Cardiac muscle cell (in vitro differentiated cells and primary cell): ENCODE results near the gene NDUFAB1. TPM values are rescaled to one million over a fixed set of nuclear protein-coding genes. Genes with fewer than 3 reads are reported as not detected.

ENCODE experiments used
- DNase-seq, 2 donors: peaks; one replicate each; pipeline versions ENCODE4 v3.0.0 to v3.0.0-alpha.2; 2010 to 2017; ENCODE audit warnings: low read depth in 1 of 2, low spot score in 1 of 2
- H3K27ac ChIP-seq: fragments of 200-600 bp; sonication (generic); 2 replicates; pipeline ENCODE4 v1.5.1; 2016
- H3K27me3 ChIP-seq: fragments of 200-600 bp; sonication (generic); 2 replicates; pipeline ENCODE4 v1.6.0; 2016; ENCODE audit warnings: control low read depth
- H3K36me3 ChIP-seq: fragments of 200-600 bp; sonication (generic); 2 replicates; pipeline ENCODE4 v1.5.1; 2016; ENCODE audit warnings: control low read depth
- H3K4me1 ChIP-seq: fragments of 200-600 bp; sonication (generic); 2 replicates; pipeline ENCODE4 v1.8.1; 2017; ENCODE audit warnings: low read depth, mild to moderate bottlenecking, mixed run types
- H3K4me3 ChIP-seq: fragments of 200-600 bp; sonication (generic); 2 replicates; pipeline ENCODE4 v1.5.1; 2016; ENCODE audit warnings: mild to moderate bottlenecking
- H3K9me3 ChIP-seq: fragments of 200-600 bp; sonication (generic); 2 replicates; pipeline ENCODE4 v1.5.1; 2017; ENCODE audit warnings: low read depth, mild to moderate bottlenecking, control low read depth
- CTCF ChIP-seq: IDR thresholded peaks from 2 replicates; pipeline ENCODE4 v1.5.1; 2012; ENCODE audit warnings: low read depth, mild to moderate bottlenecking, low read length
- polyA plus RNA-seq: library from polyadenylated mRNA; unstranded; fragments of >200 nt; fragmentation: Nextera tagmentation; extraction: Ambion mirVana; gene quantifications from 2 replicates; pipeline ENCODE4 v1.2.1, GENCODE V29; 2016
- total RNA-seq: library from RNA; depleted of rRNA; stranded (reverse); fragments of >200 nt; gene quantifications from 2 replicates; pipeline ENCODE4 v1.2.3, GENCODE V29; 2016

NDUFAB1 gene
- total and polyA plus RNA-seq, 2 experiments from 2014 or later, result 108 to 431 TPM

GRCh38 chr16:23573817-23574216 lies 22.3 kb downstream of the NDUFAB1 start:
- Histone ChIP-seq H3K4me3 (no peak overlapping the region), H3K27me3 (no peaks in the 10 kb centered on the region), H3K9me3 (no peaks in the 10 kb centered on the region), H3K4me1 (no peaks in the 10 kb centered on the region), H3K36me3 (peaks cover 26% of the 10 kb centered on the region), H3K27ac (no peak overlapping the region)
- DNase-seq, result no peak
- TF ChIP-seq CTCF, result no peak

- DNase-seq, result no peak
- H3K36me3 ChIP-seq, result peaks cover 31% of the 10 kb centered on the region
- no peak overlapping the region for H3K4me3 ChIP-seq
- H3K27me3 ChIP-seq, result no peaks in the 10 kb centered on the region
- no peak for TF ChIP-seq CTCF
- H3K27ac ChIP-seq, result no peak overlapping the region
- no peaks in the 10 kb centered on the region for H3K9me3 ChIP-seq
- H3K4me1 ChIP-seq, result no peaks in the 10 kb centered on the region
Observed at GRCh38 chr16:23572394-23572793, 23.7 kb downstream of the NDUFAB1 start.

DNA sequence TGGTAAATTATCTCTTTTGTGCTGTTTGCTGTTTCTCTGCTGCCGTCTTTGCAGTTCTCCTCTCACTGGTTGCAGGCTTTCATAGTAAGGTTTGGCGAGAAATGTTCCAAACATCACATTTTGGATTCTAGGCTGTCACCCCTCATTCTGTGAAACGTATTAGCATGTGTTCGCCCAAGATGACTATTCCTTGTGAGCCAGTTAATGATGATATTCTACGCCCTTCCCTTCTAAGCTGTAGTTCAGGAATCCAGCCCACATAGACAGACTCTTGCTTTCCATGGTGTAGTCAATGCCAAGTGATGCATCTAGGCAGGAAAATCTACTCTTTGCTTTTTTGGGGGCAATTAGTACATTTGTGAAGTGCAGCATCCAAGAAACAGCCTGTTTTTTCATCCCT lies 24.2 kb downstream of the NDUFAB1 start:
- H3K36me3 ChIP-seq, result peaks cover 36% of the 10 kb centered on the region
- H3K27ac ChIP-seq, result no peak overlapping the region
- no peaks in the 10 kb centered on the region for H3K9me3 ChIP-seq
- no peak for DNase-seq
- no peaks in the 10 kb centered on the region for H3K4me1 ChIP-seq
- TF ChIP-seq CTCF, result no peak
- no peaks in the 10 kb centered on the region for H3K27me3 ChIP-seq
- H3K4me3 ChIP-seq, result no peak overlapping the region

DNA sequence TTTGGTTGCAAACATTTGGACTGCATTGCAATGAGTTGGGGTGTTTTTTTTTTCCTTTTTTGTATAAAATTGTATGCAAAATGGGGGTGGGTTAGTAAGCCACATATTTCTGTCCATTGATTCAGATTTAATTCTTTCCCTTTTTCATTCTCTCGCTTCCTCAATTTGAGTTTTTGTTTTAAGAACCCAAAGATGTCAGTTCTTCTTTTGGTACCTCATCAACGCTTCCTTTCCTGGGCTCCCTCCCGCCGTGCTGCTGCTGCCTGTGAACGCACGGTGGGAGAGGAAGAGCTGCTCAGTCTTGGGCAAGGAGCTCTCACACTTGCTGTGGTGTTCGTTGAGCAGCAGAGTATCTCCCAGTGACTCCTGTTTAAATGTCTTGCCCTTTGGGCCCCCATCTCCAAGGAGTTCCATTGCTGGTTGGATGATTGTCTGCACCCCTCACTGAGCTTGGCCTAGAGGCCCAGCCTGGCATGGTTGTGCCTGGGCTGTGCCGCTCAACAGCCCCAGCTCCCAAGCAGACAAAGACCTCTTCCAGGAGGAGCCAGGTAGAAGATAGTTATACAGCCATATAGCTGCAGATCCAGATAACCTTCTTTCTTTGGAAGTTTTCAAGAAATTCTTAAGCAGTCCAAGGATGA lies 25.0 kb downstream of the NDUFAB1 start:
- H3K36me3 ChIP-seq, result peaks cover 42% of the 10 kb centered on the region
- H3K27me3 ChIP-seq, result no peaks in the 10 kb centered on the region
- H3K9me3 ChIP-seq, result no peaks in the 10 kb centered on the region
- TF ChIP-seq CTCF, result no peak
- no peak overlapping the region for H3K4me3 ChIP-seq
- no peak overlapping the region for H3K27ac ChIP-seq
- no peak for DNase-seq
- H3K4me1 ChIP-seq, result no peaks in the 10 kb centered on the region

- Histone ChIP-seq H3K4me3 (no peak overlapping the region), H3K27me3 (no peaks in the 10 kb centered on the region), H3K27ac (no peak overlapping the region), H3K36me3 (peaks cover 68% of the 10 kb centered on the region), H3K9me3 (no peaks in the 10 kb centered on the region), H3K4me1 (no peaks in the 10 kb centered on the region)
- no peak for TF ChIP-seq CTCF
- no peak for DNase-seq
Observed at GRCh38 chr16:23567602-23568001, 28.5 kb downstream of the NDUFAB1 start.

- DNase-seq, result no peak
- TF ChIP-seq CTCF, result no peak
- Histone ChIP-seq H3K9me3 (no peaks in the 10 kb centered on the region), H3K4me3 (no peak overlapping the region), H3K27me3 (no peaks in the 10 kb centered on the region), H3K36me3 (peaks cover 66% of the 10 kb centered on the region), H3K4me1 (no peaks in the 10 kb centered on the region), H3K27ac (no peak overlapping the region)
Observed at GRCh38 chr16:23566724-23567123, 29.4 kb downstream of the NDUFAB1 start.
